ENCODE measurements around the gene LRRC45.

- TF ChIP-seq CTCF (IDR thresholded peaks at IDR 0.05) (no peak), POLR2A (IDR thresholded peaks at IDR 0.05) (no peak)
Measured at GRCh38 chr17:82064433-82065192, 41.5 kb downstream of the LRRC45 start.

Measured in heart left ventricle (tissue), 13 donors.